GM18867 (cell line): ENCODE measurements around the gene GMDS.
A peak's percentile ranks its signal among the peaks of the same experiment; 100 is the strongest.

Experiments used
- ATAC-seq: cut with Tn5 transposase; IDR thresholded peaks from one replicate; pipeline ENCODE4 v1.9.1; 2021; ENCODE audit warnings: mild to moderate bottlenecking, moderate library complexity; ENCODE audit not compliant: unreplicated experiment

Gene GMDS

DNA sequence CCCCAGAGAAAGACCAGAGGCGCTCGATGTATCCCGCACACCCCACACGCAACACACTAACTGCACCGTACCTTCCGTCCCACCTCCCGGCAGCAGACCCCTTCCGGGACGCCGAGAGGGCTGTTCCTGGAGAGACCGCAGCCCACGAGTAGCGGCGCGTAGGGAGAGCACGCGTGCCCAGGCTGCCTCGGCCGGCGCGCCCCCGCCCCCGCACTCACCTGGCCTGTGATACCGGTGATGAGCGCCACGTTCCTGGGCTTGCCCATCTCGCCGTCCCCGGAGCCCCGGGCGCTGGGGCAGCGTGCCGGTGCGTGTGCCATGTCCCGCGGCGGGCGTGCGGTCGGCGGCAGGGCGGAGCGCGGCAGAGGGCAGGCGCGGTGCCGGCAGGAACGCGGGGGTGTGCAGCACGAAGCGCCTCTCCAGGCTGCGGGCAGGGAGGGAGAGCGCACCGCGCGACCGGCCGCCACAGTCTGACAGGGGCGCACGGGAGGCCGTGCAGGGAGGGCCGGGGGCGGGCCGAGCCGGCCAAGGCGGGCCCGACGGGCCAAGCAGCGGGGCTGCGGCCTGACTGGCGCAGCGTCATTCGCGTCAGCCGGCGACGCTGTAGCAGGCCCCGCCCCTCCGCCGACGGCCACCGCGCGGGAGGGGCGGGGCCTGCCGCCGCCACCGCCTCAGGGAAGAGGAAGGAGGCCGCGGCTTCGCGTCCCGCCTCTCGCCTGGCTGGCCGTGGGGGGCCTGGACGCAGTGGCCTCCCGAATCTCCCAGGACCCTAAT, at the start of gene GMDS:
Gene GMDS, minus strand, starts transcription at position 503 of the 774 bp plus-strand sequence.
- ATAC-seq, result peak; percentile 95

DNA sequence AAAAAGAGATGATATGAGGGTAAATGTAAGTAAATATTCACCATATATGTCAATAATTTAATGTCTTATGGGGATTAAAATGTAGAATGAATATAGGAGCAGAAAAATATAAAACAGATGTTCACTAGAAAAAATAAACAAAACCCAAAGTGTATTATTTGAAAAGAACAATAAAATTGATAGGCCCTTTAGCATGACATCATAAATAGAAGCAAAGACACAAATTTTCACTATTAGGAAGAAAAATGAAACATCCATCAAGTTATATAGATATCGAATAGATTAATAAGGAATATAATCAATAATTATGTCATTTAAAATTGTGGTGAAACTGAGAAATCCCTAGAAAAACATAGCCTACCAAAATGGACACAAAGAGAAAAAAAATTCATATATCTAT, 40.1 kb upstream of the GMDS start:
- ATAC-seq, result no peak

DNA sequence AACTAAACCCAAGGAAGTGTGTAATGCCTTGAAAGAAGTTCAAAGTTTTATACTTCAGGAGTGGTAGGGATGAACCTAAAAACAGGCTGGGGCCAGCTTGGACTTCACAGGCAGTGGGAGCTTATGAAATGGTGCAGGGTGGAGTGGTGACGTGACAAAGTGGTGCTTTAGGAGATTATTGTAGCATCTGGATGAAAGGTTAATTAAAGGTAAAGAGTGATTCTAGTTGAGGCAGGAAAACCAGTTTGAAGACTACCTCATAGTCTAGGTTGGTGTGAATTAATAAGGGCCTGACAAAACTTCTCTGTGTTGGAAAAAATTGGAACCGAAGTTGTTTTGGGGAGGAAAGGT, 30.5 kb upstream of the GMDS start:
- ATAC-seq, result no peak

DNA sequence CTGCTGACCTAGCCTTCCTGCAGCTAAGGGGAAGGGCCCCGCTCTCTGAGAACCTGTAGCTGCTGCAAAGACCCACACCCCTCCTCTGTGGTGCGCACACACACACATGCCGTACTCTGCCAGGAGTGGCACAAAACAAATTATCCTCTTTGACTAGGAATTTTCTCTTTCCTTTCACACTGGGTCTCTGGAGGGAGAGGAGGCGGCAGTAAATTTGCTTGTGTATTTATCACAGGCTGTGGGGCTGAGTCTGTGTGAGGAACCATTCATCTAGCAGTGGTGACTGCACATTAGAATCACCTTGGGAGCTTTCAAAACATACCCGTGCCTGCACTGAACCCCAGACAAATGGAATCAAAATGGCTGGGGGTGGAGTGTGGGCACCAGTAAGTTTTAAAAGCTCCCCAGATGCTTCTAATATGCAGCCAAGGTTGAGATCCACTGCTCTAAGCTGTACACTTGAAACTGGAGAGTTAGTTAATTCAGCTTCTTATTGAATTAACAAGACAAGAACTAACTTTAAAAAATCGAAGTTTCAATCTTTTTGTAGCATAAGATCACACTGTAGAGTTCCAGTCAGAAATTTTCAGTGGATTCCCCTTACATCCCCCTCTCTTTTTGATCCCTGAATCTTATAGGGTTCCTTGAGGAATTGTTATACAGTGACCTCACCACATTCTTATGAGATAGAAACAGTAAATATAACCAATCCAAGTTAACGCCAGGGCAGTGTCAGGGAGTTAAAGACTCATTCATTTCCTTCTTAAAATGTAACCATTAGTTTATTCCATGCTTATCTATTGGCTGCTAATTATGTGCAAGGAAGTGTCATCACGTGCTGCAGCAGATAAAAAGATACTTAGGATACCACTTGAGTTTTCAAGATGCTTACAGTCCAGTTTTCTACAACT, 29.8 kb upstream of the GMDS start:
- no peak for ATAC-seq

DNA sequence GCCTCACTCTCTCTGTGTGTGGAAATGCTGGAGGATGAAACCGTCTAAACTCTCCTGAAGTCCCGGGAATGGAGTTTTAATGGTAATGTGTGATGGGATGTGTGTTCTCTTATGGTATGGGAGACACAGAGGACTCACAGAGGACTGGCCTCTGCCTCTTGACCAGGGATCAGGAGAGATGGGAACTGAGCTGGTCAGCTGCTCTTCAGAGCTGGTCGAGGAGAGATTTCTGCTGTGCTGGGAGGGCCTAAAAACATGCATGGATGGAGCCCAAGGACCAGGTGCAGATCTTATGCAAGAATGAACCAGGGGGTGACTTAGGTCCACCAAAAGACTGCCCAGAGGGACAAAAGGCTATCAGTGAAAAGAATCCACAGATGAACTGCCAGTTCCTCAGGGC, 27.3 kb upstream of the GMDS start:
- ATAC-seq, result no peak

DNA sequence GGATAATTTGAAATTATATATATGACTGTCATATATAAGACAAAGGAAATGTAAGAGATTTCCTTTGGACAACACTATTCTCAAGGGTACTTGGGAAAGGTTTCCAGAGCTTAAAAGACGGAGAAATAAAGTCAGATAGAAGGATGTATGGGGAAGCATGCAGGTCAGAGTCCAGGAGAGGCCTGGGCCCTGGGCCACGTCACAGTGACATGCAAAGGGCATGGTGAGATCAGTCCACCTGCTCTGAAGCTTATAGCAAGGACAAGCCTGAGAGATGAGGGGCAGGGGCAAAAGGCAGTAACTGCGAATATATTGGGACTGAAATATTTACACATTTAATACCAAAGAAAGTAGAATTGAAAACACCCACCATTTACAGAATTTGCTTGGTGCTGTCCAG, 24.6 kb upstream of the GMDS start:
- no peak for ATAC-seq

DNA sequence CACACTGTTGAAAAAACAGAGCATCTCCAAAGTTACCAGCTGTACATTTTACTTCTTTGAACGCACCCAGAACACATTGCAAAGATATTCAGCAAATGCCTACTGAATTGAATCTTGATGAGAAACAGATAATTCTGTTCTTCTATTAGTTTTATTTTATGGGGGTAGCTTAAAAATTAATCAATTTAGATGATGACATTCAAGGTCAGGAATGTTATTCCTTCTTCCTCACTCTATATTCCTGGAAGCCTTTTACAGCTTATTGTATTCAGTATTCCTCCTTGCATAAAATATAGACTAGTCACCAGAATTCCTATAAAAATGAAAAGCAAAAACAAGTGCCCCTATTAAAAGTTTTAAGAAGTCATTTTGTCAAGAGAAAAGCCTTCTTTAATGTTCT, 21.4 kb upstream of the GMDS start:
- no peak for ATAC-seq

DNA sequence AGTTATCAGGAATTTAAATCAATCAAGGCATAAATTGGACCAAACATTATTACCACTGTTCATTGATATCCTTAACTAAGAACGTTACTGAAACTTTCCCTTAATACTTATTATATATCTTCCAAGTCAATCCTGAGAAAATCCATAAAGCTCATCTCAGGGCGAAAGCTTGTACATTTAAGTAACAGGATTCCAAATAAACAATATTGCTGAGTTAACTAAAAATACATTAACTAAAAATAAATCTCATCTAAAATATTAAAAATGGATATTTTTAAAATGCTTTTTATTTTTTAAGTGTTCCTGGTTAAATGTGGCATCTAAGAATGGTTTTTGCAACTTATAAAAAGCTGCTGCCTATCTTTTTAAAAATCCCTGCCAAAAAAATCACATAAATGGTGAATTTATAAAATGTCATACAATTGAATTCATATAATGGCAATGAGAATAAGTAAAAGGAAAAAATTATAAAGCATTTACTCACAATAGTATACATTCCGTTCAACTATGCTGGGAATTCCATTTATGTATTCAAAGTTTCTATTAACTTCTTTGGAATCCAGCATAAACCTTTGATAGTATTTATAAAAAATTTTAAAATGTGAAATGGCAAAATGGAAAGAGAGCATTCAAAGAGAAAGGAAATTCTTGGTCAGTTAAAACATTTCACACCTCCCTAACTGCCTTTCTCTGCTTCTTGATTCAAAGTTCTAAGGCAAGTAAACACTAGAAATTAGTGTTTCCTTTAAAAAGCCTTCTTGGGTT, 20.8 kb upstream of the GMDS start:
- ATAC-seq, result no peak

DNA sequence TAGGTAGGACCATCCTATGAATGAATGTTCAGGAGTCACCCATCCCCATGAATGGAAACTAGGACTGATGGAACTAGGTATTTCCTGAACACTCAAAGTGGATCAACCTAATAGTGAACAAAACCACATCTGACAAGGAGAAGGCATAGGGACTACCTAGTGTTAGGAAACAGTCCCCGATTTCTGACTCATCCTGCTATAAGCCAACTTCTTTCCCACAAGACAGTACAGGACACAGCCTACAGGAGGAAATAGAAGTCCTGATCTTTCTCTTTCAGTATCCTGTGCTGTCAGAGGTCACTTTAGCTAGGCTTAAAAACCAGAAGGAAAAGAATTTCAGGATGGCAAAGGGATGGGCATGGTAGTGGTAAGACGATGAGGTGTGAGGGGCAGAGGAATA, 19.5 kb upstream of the GMDS start:
- no peak for ATAC-seq

DNA sequence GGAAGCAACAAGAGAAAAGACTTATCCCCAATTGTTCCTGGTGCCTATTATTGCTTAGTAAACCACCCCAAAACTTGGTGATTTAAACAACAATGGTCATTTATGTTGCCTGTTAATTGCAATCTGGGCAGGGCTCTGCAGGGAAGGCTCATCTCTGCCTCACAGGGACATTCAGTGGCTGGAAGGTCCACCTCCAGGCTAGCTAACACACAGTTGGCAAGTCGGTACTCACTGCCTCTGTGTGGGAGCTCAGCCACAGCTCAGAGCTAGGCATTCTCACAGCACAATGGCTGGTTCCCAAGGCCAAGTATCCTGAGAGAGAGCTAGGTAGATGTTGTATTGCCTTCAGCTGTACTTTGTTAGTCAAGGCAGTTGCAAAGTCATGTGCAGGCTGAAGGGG, 18.5 kb upstream of the GMDS start:
- ATAC-seq, result no peak

DNA sequence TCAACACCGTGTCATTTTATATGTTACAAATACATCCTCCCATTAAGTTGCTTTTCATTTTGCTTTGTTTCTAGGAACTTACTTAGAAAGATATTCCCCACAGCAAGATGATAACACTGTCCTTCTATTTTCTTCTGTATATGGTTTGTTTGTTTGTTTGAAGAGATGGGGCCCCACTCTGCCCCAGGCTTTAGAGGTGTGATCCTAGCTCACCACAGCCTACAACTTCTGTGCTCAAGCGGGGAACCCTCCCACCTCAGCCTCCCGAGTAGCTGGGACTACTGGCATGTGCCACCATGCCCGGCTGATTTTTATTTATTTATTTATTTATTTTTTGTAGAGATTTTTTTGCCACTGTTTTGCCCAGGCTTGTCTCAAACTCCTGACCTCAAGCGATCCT, 14.2 kb upstream of the GMDS start:
- no peak for ATAC-seq

DNA sequence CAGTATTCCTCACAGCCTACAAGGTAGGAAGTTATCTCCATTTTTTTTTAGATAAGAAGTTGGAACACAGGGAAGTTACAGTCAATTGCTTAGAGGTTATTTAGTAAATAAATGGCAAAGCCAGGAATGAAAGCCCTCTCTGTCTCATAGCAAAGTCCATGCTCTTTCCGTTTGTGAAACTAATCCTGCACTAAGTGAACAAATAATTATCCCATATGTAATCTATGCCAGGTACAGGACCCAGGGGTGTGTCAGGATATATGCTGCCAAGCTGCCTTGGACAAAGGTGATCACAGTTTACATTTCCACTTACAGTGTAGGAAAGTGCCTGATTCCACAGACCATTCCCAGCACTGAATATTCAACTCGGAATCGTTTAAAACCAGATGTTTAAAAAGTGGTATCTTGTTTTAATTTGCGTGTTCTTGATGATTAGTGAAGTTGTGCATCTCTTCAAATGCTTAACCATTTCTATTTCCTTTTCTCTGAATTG, 13.6 kb upstream of the GMDS start:
- no peak for ATAC-seq

DNA sequence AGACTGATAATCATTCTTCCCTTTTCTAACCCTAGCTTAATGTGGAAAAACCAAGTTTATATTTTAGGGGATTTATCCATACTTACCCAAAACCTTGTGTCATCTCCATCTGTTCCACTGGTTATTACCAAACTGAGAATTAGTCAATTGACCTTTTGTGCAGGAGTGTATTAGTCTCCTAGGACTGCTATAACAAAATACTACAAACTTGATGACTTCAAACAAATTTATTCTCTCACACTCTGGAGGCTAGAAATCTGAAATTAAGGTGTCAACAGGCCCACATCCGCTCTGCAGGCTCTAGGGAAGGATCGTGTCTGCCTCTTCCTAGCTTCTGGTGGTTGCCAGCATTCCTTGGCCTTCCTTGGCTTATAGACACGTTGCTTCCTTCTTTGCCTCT, 12.7 kb upstream of the GMDS start:
- ATAC-seq, result no peak

DNA sequence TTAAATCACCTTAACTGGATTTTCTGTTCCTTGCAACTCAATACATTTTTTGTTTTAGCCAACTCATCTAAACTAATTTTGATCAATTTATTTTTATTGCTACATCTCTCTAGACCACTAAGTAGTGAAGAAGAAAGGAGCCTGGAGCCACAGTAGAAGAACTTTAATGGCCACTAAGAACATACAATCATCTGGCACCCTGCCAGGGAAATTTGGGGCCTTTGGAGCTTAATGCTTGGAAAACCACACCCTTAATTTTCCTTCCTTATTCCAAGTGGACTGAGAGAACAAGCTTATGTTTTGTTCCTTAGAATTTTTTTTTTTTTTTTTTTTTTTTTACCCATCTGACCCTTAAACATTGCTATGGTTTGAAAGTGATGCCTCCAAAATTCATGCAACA, 12.0 kb upstream of the GMDS start:
- no peak for ATAC-seq

DNA sequence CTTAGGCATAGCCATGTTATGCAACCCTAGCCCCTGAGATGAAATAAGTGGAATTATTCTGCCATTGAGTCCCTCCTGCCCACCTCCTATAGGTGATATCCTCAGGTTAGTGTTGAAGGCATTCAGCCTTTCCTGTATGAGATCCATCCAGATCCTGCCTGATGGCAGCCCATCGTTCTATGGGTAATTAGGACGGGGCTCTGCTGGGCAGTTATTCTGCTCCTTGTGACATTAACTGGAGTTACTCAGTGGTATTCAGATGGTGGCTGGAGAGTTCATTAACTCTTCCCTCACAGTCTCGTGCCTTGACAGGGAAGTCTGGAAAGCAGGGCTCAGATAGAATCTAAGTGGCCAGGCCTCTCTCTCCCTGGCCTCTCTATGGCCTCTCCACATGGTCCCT, 9.3 kb upstream of the GMDS start:
- ATAC-seq, result no peak

DNA sequence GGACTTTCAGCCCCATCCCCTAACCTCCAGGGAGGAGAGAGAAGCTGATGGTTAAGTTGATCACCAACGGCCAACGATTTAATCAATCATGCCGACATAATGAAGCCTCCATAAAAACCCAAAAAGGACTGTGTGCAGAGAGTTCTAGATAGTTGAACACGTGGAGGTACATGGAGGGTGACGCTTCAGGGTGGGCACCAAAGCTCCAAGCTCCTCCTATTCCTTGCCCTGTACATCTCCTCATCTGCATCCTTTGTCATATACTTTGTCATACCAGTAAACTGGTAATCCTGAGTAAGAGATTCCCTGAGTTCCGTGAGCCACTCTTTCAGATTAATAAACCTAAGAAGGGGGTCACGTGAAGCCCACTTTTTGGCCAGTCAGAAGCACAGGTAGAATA, 3.7 kb upstream of the GMDS start:
- ATAC-seq, result no peak

DNA sequence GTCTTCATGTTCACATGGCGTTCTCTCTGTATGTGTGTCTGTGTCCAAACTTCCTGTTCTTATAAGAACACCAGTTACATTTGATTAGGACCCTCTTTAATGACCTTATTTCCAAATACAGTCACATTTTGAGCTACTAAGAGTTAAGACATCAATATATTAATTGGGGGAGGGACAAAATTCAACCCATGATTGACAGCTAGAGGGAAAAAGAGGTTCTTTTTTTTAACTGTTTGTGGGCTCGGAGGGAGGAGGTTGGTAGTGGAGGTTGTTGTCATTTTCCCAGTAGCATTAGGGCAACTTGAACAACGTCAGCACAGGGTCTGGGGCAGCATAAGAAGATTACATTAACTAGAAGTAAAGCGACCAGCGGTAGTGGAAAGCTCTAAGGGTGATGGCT, 2.3 kb upstream of the GMDS start:
- ATAC-seq, result no peak

DNA sequence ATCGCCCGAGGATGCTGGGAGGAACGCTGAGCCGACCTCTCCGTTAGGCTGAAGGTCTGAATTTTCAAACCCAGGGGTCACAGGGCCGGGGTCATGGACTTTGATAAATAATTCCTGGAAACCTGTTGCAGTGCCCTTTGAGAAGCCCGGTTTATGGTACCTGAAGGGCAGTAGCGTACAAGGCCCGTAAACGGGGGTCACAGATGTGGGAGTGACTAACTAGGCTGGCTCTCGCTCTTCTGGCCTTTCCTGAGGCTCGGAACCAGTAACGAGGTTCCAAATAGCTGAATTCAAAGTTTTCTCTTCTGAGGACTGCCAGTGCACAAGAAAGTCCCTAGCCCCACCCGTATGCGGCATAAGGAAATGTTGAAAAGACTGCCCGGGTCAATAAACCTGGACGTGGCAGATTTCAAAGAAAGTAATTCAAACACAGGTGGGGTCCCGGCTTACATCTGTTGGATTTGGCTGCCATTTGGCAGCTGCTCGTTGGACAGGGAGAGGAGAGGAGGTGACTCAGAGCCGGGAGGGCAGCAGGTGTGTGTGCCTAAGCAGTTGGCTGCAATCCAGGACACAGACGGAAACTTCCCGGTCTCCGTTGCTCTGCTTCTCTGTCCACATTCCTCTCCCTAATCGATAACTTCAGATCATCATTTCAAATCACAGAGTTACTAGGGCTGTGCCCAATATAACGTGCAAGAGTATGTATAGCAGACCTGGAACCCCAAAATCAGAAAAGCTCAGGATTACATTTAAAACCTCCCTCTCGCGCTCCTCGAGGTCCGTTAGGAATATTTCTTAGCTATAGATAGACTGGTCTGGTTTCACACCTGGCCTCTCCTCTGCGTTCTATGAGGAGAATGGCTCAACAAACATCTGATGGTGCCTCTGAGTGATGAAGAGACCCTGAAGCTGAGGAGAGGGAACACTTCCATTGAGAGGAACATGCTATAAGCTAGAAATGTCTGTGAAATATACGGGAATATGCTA, 765 bp upstream of the GMDS start:
- peak; percentile 17 for ATAC-seq

DNA sequence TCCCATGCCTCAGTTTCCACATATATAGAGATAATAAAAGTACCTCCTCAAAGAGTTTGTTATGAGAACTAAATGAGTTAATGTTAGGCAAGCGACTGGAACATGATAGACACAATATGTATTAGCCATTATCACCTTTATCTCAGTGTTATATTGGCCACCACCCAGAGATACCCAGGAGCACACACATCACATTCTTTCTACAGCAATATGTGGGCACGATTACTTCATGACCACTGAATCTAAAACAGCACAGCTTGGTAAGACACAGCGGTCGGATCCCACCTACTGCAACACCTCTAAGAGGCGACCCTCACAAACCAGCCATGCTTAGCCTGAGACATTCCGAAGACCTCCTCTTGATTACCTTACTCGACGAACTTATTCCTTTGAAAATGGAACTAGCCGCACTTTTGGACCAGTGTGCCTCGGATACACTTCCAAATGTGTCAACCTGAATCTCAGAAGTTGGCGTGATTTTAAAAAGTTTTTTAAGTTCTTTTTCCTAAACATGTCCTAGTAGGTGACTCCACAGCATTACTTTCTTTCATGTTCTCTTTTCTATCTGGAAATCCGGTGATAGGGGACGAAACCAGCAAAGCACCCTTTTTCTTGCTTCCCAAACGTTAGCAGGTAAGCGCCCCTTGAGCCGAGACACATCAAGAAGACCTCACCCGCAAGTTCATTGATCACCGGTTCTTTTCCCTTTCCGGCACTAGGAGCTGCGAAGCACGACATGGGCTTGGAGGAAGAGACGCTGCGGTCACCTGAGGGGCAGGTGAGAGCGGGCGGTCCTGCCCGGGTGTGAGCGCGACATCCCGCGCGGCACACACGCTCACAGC, 923 bp downstream of the GMDS start:
- no peak for ATAC-seq
